ENCODE results near the gene IRF1.

Gene IRF1

GRCh38 chr5:132456296-132456986 is 34.1 kb downstream of the IRF1 start:
- peak; percentile 79 for DNase-seq (ENCODE audit: low read depth)
- no peak for TF ChIP-seq CTCF (IDR thresholded peaks at IDR 0.05; ENCODE audit: low read length, missing control alignments)
- H3K4me3 ChIP-seq (replicated peaks; ENCODE audit: low read depth, low read length) = no peak overlapping the region

GRCh38 chr5:132455614-132456115 is 34.9 kb downstream of the IRF1 start:
- no peak for TF ChIP-seq CTCF (IDR thresholded peaks at IDR 0.05; ENCODE audit: low read length, missing control alignments)
- no peak for DNase-seq (ENCODE audit: low read depth)
- no peak overlapping the region for H3K4me3 ChIP-seq (replicated peaks; ENCODE audit: low read depth, low read length)

- DNase-seq (ENCODE audit: low read depth) = no peak
- no peak overlapping the region for H3K4me3 ChIP-seq (replicated peaks; ENCODE audit: low read depth, low read length)
Observed at GRCh38 chr5:132454361-132454760, 36.2 kb downstream of the IRF1 start.

GRCh38 chr5:132451387-132451786 is 39.2 kb downstream of the IRF1 start:
- H3K4me3 ChIP-seq (replicated peaks; ENCODE audit: low read depth, low read length) = no peak overlapping the region
- no peak for TF ChIP-seq CTCF (IDR thresholded peaks at IDR 0.05; ENCODE audit: low read length, missing control alignments)
- no peak for DNase-seq (ENCODE audit: low read depth)

More at GRCh38 chr5:132454361-132454760, 36.2 kb downstream of the IRF1 start:
- TF ChIP-seq CTCF (IDR thresholded peaks at IDR 0.05; ENCODE audit: low read length, missing control alignments) = no peak

GRCh38 chr5:132449060-132449459 is 41.5 kb downstream of the IRF1 start:
- TF ChIP-seq CTCF (IDR thresholded peaks at IDR 0.05; ENCODE audit: low read length, missing control alignments) = no peak
- no peak for DNase-seq (ENCODE audit: low read depth)
- H3K4me3 ChIP-seq (replicated peaks; ENCODE audit: low read depth, low read length) = no peak overlapping the region

GRCh38 chr5:132447196-132447595 is 43.4 kb downstream of the IRF1 start:
- DNase-seq (ENCODE audit: low read depth) = no peak
- no peak overlapping the region for H3K4me3 ChIP-seq (replicated peaks; ENCODE audit: low read depth, low read length)
- TF ChIP-seq CTCF (IDR thresholded peaks at IDR 0.05; ENCODE audit: low read length, missing control alignments) = no peak

GRCh38 chr5:132446621-132447020 is 44.0 kb downstream of the IRF1 start:
- TF ChIP-seq CTCF (IDR thresholded peaks at IDR 0.05; ENCODE audit: low read length, missing control alignments) = no peak
- H3K4me3 ChIP-seq (replicated peaks; ENCODE audit: low read depth, low read length) = no peak overlapping the region
- DNase-seq (ENCODE audit: low read depth) = peak; percentile 94
